ENCODE measurements around the gene CACNA1B. TPM values are rescaled to one million over a fixed set of nuclear protein-coding genes. Genes with fewer than 3 reads are reported as not detected.

CACNA1B gene
- total RNA-seq, 8 experiments from 2014 or later = 0.04 to 12.8 (median 9.7) TPM

DNA sequence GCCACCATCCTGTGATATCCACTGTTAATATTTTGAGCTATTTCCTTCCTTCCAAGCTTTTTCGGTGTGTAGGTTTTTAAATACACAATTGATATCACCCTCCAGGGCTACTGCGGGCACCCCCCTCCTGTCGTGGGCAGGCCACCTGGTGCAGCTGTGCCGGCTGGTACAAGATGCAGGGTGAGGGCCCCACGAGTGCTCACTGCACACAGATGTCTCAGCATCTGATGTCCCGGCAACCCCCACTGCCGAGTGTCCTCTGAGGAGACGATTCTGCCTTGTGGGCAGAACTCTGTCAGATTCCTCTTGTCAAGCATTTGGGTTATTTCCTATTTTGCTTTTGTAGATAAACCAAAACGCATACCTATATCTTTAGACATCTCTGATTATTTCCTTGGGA, 25.1 kb downstream of the CACNA1B start:
- 31 to 100% (median 81%) methylated on average over 3 to 7 of the region's 9 CpGs for WGBS, 10 experiments
- no peak for ATAC-seq (replicated peaks in 6 of 8)
- no peak overlapping the region for H3K4me3 ChIP-seq
- in situ Hi-C loops (cut with MboI; ENCODE audit: low pct_unique_long_range_greater_than_20kb in 2 of 9, low sequenced_read_pairs in 9 of 9, unreplicated experiment in 9 of 9) = no loop called here
- no peak overlapping the region for H3K27ac ChIP-seq
- peaks cover 0 to 5% of the 10 kb centered on the region in 2 donors for H3K4me1 ChIP-seq (replicated peaks in 1 of 2)

GRCh38 chr9:137905740-137906139, 28.2 kb downstream of the CACNA1B start:
- ATAC-seq (replicated peaks in 6 of 8) = no peak
- 3 to 100% (median 76%) methylated on average over 1 to 5 of the region's 5 CpGs for WGBS, 10 experiments
- no peak overlapping the region for H3K4me3 ChIP-seq
- H3K27ac ChIP-seq = no peak overlapping the region
- in situ Hi-C loops (cut with MboI; ENCODE audit: low pct_unique_long_range_greater_than_20kb in 2 of 9, low sequenced_read_pairs in 9 of 9, unreplicated experiment in 9 of 9) = no loop called here
- peaks cover 0 to 5% of the 10 kb centered on the region in 2 donors for H3K4me1 ChIP-seq (replicated peaks in 1 of 2)

- no peak overlapping the region for H3K27ac ChIP-seq
- in situ Hi-C loops (cut with MboI; ENCODE audit: low pct_unique_long_range_greater_than_20kb in 2 of 9, low sequenced_read_pairs in 9 of 9, unreplicated experiment in 9 of 9) = no loop called here
- ATAC-seq (replicated peaks in 6 of 8) = no peak
- 8 to 99% (median 89%) methylated on average over 2 to 10 of the region's 10 CpGs for WGBS, 10 experiments
- no peak overlapping the region for H3K4me3 ChIP-seq
- H3K4me1 ChIP-seq (replicated peaks in 1 of 2) = peaks cover 0 to 5% of the 10 kb centered on the region in 2 donors
These were observed 30.2 kb downstream of the CACNA1B start for GRCh38 chr9:137907776-137908175.

- 0 to 100% (median 0%) methylated on average over 1 to 2 of the region's 3 CpGs; no CpG with 5 or more reads in 3 of the 10 experiments for WGBS, 10 experiments
- in situ Hi-C loops (cut with MboI; ENCODE audit: low pct_unique_long_range_greater_than_20kb in 2 of 9, low sequenced_read_pairs in 9 of 9, unreplicated experiment in 9 of 9) = no loop called here
- no peak overlapping the region for H3K27ac ChIP-seq
- ATAC-seq (replicated peaks in 6 of 8) = no peak
- H3K4me1 ChIP-seq (replicated peaks in 1 of 2) = no peaks in the 10 kb centered on the region
- no peak overlapping the region for H3K4me3 ChIP-seq
These were observed 35.1 kb downstream of the CACNA1B start for GRCh38 chr9:137912671-137913070.

GRCh38 chr9:137913132-137913531, 35.5 kb downstream of the CACNA1B start:
- in situ Hi-C loops (cut with MboI; ENCODE audit: low pct_unique_long_range_greater_than_20kb in 2 of 9, low sequenced_read_pairs in 9 of 9, unreplicated experiment in 9 of 9) = no loop called here
- 20 to 100% (median 72%) methylated on average over 1 to 4 of the region's 7 CpGs; no CpG with 5 or more reads in 3 of the 10 experiments for WGBS, 10 experiments

DNA sequence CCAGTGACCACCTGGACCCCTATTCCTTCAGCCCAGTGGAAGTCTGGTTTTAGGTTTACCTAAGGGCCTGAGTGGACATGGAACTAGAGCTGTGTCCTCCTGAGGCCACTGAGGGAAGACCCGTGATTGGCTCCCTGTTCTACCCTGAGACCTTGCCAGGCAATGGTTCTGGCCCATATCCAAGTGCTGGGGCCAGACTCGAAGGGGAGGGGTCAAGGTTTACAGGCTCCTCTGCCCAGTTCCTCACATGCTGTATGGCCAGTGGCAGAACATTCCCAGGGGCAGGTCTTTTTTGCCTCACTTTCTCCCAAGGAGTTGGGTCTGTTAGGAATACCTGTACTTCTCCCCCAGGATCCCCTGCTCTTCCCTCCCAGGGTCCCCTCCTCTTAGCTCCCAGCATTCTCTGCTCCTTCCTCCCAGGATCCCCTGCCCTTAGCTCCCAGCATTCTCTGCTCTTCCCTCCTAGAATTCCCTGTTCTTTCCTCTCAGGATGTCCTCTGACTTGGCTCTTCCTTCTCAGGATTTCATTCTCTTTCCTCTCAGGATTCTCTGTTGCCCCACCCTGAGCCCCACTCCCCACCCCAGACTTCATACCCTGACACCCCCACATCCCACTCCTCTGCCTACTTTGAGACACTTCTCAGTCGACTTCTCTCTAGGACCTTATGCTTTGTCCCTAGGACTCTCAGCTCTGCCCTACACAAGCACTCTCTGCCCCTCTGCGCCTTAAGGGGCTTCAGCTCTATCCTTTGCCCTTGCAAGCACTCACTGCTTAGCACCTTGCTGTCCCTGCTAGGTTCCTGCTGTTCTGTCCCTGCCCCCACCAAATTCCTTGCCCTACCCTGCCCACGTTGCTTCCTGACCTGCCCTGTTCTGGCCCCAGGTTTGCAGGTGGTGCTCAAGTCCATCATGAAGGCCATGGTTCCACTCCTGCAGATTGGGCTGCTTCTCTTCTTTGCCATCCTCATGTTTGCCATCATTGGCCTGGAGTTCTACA, 36.5 kb downstream of the CACNA1B start:
- 14 to 100% (median 68%) methylated on average over 1 to 3 of the region's 5 CpGs; no CpG with 5 or more reads in 7 of the 10 experiments for WGBS, 10 experiments
- in situ Hi-C loops (cut with MboI; ENCODE audit: low pct_unique_long_range_greater_than_20kb in 2 of 9, low sequenced_read_pairs in 9 of 9, unreplicated experiment in 9 of 9) = no loop called here
- no peak overlapping the region for H3K4me3 ChIP-seq
- no peak overlapping the region for H3K27ac ChIP-seq
- ATAC-seq (replicated peaks in 6 of 8) = no peak
- H3K4me1 ChIP-seq (replicated peaks in 1 of 2) = peaks cover 7 to 9% of the 10 kb centered on the region in 2 donors

More at GRCh38 chr9:137913132-137913531, 35.5 kb downstream of the CACNA1B start:
- H3K27ac ChIP-seq = no peak overlapping the region
- H3K4me1 ChIP-seq (replicated peaks in 1 of 2) = peaks cover 0 to under 1% of the 10 kb centered on the region in 2 donors
- H3K4me3 ChIP-seq = no peak overlapping the region
- ATAC-seq (replicated peaks in 6 of 8) = no peak

DNA sequence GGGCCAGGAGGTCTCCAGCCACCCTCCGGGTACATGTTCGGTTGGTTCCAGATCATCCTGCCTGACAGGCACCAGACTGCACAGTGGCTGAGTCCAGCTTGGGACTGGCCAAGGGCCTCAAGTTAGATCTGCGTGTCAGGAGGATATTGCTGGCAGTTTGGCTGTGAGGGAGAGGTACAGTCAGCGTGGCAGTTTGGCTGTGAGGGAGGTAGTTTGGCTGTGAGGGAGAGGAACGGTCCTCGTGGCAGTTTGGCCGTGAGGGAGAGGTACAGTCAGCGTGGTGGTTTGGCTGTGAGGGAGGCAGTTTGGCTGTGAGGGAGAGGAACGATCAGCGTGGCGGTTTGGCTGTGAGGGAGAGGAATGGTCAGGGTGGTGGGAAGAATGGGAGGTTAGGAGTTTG, 39.0 kb downstream of the CACNA1B start:
- Histone ChIP-seq H3K4me3 (no peak overlapping the region), H3K27ac (no peak overlapping the region), H3K4me1 (replicated peaks in 1 of 2) (peaks cover 13 to 22% of the 10 kb centered on the region in 2 donors)
- in situ Hi-C loops (cut with MboI; ENCODE audit: low pct_unique_long_range_greater_than_20kb in 2 of 9, low sequenced_read_pairs in 9 of 9, unreplicated experiment in 9 of 9) = no loop called here
- ATAC-seq (replicated peaks in 6 of 8) = no peak
- 5 to 100% (median 89%) methylated on average over 1 to 10 of the region's 11 CpGs; no CpG with 5 or more reads in 1 of the 10 experiments for WGBS, 10 experiments

DNA sequence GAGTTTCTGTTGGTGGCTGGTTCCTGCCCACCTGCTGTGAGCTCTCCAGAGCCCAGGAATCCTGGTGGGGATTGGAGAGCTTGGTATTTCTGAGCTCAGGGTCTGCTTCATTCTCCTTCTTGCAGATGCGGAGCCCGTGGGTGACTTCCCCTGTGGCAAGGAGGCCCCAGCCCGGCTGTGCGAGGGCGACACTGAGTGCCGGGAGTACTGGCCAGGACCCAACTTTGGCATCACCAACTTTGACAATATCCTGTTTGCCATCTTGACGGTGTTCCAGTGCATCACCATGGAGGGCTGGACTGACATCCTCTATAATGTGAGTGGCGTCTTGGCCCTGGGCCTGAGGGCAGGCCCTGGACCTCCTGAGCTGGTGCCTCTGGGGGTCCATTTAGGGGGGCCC, 39.5 kb downstream of the CACNA1B start:
- 33 to 93% (median 90%) methylated on average over 2 to 3 of the region's 8 CpGs; no CpG with 5 or more reads in 5 of the 10 experiments for WGBS, 10 experiments
- Histone ChIP-seq H3K4me1 (replicated peaks in 1 of 2) (peaks cover 13 to 22% of the 10 kb centered on the region in 2 donors), H3K27ac (no peak overlapping the region), H3K4me3 (no peak overlapping the region)
- in situ Hi-C loops (cut with MboI; ENCODE audit: low pct_unique_long_range_greater_than_20kb in 2 of 9, low sequenced_read_pairs in 9 of 9, unreplicated experiment in 9 of 9) = no loop called here
- ATAC-seq (replicated peaks in 6 of 8) = no peak

DNA sequence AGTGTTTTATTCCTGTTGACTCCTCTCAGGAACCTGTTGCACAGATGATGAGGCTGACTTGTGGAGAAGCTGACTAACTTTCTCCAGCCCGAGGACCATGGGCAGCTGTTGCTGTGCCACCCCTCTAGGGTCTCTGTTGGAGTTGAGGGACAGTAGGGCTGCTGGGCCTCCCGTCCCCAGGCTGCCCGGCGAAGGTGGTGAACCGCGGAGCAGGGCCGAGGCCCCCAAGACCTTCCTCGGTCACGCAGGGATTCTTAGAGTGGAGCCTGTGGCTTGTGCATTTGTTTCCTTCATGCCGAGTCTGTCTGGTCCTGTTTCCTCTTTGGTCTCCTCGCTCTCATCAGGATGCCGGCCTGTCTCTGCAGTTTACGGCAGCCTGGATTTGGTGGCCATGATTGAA, 40.2 kb downstream of the CACNA1B start:
- Histone ChIP-seq H3K4me1 (replicated peaks in 1 of 2) (peaks cover 13 to 22% of the 10 kb centered on the region in 2 donors), H3K4me3 (no peak overlapping the region), H3K27ac (peak overlapping the region in 1 of 2 donors; percentile 83)
- 10 to 100% (median 93%) methylated on average over 2 to 5 of the region's 13 CpGs; no CpG with 5 or more reads in 7 of the 10 experiments for WGBS, 10 experiments
- in situ Hi-C loops (cut with MboI; ENCODE audit: low pct_unique_long_range_greater_than_20kb in 2 of 9, low sequenced_read_pairs in 9 of 9, unreplicated experiment in 9 of 9) = no loop called here
- ATAC-seq (replicated peaks in 6 of 8) = no peak

- peaks cover 13 to 22% of the 10 kb centered on the region in 2 donors for H3K4me1 ChIP-seq (replicated peaks in 1 of 2)
- ATAC-seq (replicated peaks in 6 of 8) = peak; percentile 65 to 93 (median 82)
- in situ Hi-C loops (cut with MboI; ENCODE audit: low pct_unique_long_range_greater_than_20kb in 2 of 9, low sequenced_read_pairs in 9 of 9, unreplicated experiment in 9 of 9) = no loop called here
- H3K27ac ChIP-seq = peak overlapping the region; percentile 67 to 83
- WGBS, 10 experiments = 0 to 83% (median 39%) methylated on average over 1 to 7 of the region's 9 CpGs; no CpG with 5 or more reads in 2 of the 10 experiments
- no peak overlapping the region for H3K4me3 ChIP-seq
These were observed 40.9 kb downstream of the CACNA1B start for GRCh38 chr9:137918331-137919094.

- in situ Hi-C loops (cut with MboI; ENCODE audit: low pct_unique_long_range_greater_than_20kb in 2 of 9, low sequenced_read_pairs in 9 of 9, unreplicated experiment in 9 of 9) = no loop called here
- WGBS, 10 experiments = 20 to 100% (median 84%) methylated on average over 1 to 6 of the region's 9 CpGs; no CpG with 5 or more reads in 3 of the 10 experiments
- no peak overlapping the region for H3K4me3 ChIP-seq
- H3K4me1 ChIP-seq (replicated peaks in 1 of 2) = peaks cover 13 to 22% of the 10 kb centered on the region in 2 donors
- H3K27ac ChIP-seq = peak overlapping the region; percentile 67 to 83
- ATAC-seq (replicated peaks in 6 of 8) = peak in 2 of 8 experiments; percentile 29 to 60
These were observed 41.5 kb downstream of the CACNA1B start for GRCh38 chr9:137919095-137919465.

DNA sequence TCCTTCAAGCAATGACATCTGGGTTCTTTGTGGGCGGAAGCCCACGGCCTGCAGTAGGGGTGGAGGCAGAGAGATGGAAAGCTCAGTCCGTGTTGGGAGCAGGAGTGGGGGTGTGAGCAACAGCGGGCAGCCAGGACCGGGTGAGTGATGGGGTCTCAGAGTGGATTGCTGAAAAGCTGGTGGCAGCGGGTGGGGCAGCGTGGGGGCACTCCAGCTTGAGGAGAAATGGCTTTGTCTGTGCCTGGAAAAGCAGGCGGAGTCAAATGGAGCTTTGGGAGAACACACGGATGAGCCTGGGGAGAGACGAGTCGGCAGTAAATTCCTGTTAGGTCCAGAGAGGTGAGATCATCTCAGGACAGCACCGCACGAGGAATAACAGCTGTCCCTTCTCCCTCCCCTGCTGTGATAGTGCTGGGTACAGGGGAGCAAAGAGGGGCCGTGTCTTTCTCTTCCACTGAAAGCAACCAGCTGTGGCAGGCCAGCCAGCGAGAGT, 42.1 kb downstream of the CACNA1B start:
- in situ Hi-C loops (cut with MboI; ENCODE audit: low pct_unique_long_range_greater_than_20kb in 2 of 9, low sequenced_read_pairs in 9 of 9, unreplicated experiment in 9 of 9) = no loop called here
- no peak overlapping the region for H3K4me3 ChIP-seq
- peaks cover 13 to 22% of the 10 kb centered on the region in 2 donors for H3K4me1 ChIP-seq (replicated peaks in 1 of 2)
- 4 to 42% (median 29%) methylated on average over 4 to 7 of the region's 15 CpGs; no CpG with 5 or more reads in 7 of the 10 experiments for WGBS, 10 experiments
- peak in 5 of 8 experiments; percentile 76 to 87 (median 79) for ATAC-seq (replicated peaks in 6 of 8)
- peak overlapping the region; percentile 67 to 83 for H3K27ac ChIP-seq
